ENCODE measurements around the gene LRRC58. TPM values are rescaled to one million over a fixed set of nuclear protein-coding genes. Genes with fewer than 3 reads are reported as not detected.
"Not testable (repeated sequence)": the region's sequence is repeated elsewhere in the genome, so short reads cannot be mapped to it uniquely, and the experiment has no call there.

Gene LRRC58
- total RNA-seq, 1 donor from 2014 or later: 16.6 TPM

GRCh38 chr3:120339362-120339761 lies 9.8 kb downstream of the LRRC58 start:
- no peak for DNase-seq (ENCODE audit: low spot score)

GRCh38 chr3:120338517-120338916 lies 10.6 kb downstream of the LRRC58 start:
- no peak for DNase-seq (ENCODE audit: low spot score)

GRCh38 chr3:120332646-120333045 lies 16.5 kb downstream of the LRRC58 start:
- no peak for DNase-seq (ENCODE audit: low spot score)

- no peak for DNase-seq (ENCODE audit: low spot score)
These were observed 18.1 kb downstream of the LRRC58 start for GRCh38 chr3:120331076-120331475.

GRCh38 chr3:120326784-120327183 lies 22.4 kb downstream of the LRRC58 start:
- DNase-seq (ENCODE audit: low spot score): no peak

- DNase-seq (ENCODE audit: low spot score): no peak
These were observed 25.0 kb downstream of the LRRC58 start for GRCh38 chr3:120324190-120324589.

GRCh38 chr3:120323761-120324160 lies 25.4 kb downstream of the LRRC58 start:
- not testable (repeated sequence) for DNase-seq (ENCODE audit: low spot score)

GRCh38 chr3:120311863-120312794 lies 37.0 kb downstream of the LRRC58 start:
- DNase-seq (ENCODE audit: low spot score): no peak

GRCh38 chr3:120306519-120307455 lies 42.4 kb downstream of the LRRC58 start:
- no peak for DNase-seq (ENCODE audit: low spot score)

- no peak for DNase-seq (ENCODE audit: low spot score)
These were observed 44.5 kb downstream of the LRRC58 start for GRCh38 chr3:120304616-120305015.

GRCh38 chr3:120302361-120302760 lies 46.8 kb downstream of the LRRC58 start:
- no peak for DNase-seq (ENCODE audit: low spot score)

GRCh38 chr3:120300971-120301370 lies 48.2 kb downstream of the LRRC58 start:
- no peak for DNase-seq (ENCODE audit: low spot score)

- DNase-seq (ENCODE audit: low spot score): no peak
These were observed 49.8 kb downstream of the LRRC58 start for GRCh38 chr3:120299403-120299802.

GRCh38 chr3:120298996-120299395 lies 50.2 kb downstream of the LRRC58 start:
- DNase-seq (ENCODE audit: low spot score): no peak

GRCh38 chr3:120291552-120291951 lies 57.6 kb downstream of the LRRC58 start:
- not testable (repeated sequence) for DNase-seq (ENCODE audit: low spot score)

GRCh38 chr3:120289636-120290035 lies 59.5 kb downstream of the LRRC58 start:
- no peak for DNase-seq (ENCODE audit: low spot score)

GRCh38 chr3:120286465-120286864 lies 62.7 kb downstream of the LRRC58 start:
- no peak for DNase-seq (ENCODE audit: low spot score)

- DNase-seq (ENCODE audit: low spot score): no peak
These were observed 63.7 kb downstream of the LRRC58 start for GRCh38 chr3:120285508-120285841.

- DNase-seq (ENCODE audit: low spot score): no peak
These were observed 64.2 kb downstream of the LRRC58 start, which contains the start of gene GPR156 for GRCh38 chr3:120284747-120285507. Gene GPR156, minus strand, starts transcription at chr3:120285222. Its CDS starts 41,124 bp downstream, at chr3:120244098.

- no peak for DNase-seq (ENCODE audit: low spot score)
These were observed 67.9 kb downstream of the LRRC58 start for GRCh38 chr3:120281261-120281660.

- no peak for DNase-seq (ENCODE audit: low spot score)
These were observed 68.6 kb downstream of the LRRC58 start for GRCh38 chr3:120280566-120280965.

- no peak for DNase-seq (ENCODE audit: low spot score)
These were observed 69.1 kb downstream of the LRRC58 start for GRCh38 chr3:120280026-120280425.

All from mucosa of gallbladder (tissue), 1 donor.